HCT116 (cell line): Measurements from ENCODE around the gene CEP162. TPM values are rescaled to one million over a fixed set of nuclear protein-coding genes. Genes with fewer than 3 reads are reported as not detected.

ENCODE experiments used
- ATAC-seq: fragments of 200-7000 bp; cut with Tn5 transposase; 2 replicates; pipeline ENCODE4 v1.9.1; 2020; ENCODE audit warnings: mild to moderate bottlenecking, moderate library complexity
- BruUV-seq: library from RNA; stranded (reverse); fragments of 400-500 nt; replicated peaks from 2 replicates; lab custom pipeline; 2021; lab: Mats Ljungman, UMichigan
- CTCF ChIA-PET: fragments of 300-600 bp; sonication (Branson Sonifier 250); formaldehyde crosslinking; loops from one replicate; lab custom pipeline; 2021; ENCODE audit warnings: antibody characterized with exemption; lab: Charles Lee
- POLR2A ChIA-PET: fragments of 300-600, 350-600 bp; sonication (Branson Sonifier 250); formaldehyde crosslinking; loops from one replicate; lab custom pipeline; 2021; ENCODE audit warnings: antibody characterized with exemption; lab: Charles Lee
- RAD21 ChIA-PET, 2 experiments: fragments of 300-600 bp; sonication (Branson Sonifier 250); formaldehyde crosslinking; loops; one replicate each; lab custom pipeline; 2023; ENCODE audit warnings: low total read pairs in 2 of 2; ENCODE audit not compliant: uncharacterized antibody in 2 of 2, unreplicated experiment in 2 of 2, low non-redundant PET in 1 of 2; lab: Charles Lee
- DNase-seq: peaks from one replicate; pipeline ENCODE4 v3.0.0-alpha.2; 2010; ENCODE audit warnings: low read depth, low spot score
- H2AFZ ChIP-seq: fragments of 200-600 bp; shearing (Covaris generic), sonication (generic); 2 replicates; pipeline ENCODE4 v1.6.1; 2017; ENCODE audit warnings: low read depth, mixed run types, mixed read lengths, antibody characterized with exemption, low read length; ENCODE audit not compliant: poor library complexity, severe bottlenecking
- H3K27ac ChIP-seq: 2 replicates; pipeline ENCODE4 v1.5.1; 2012; ENCODE audit warnings: low read depth, low read length
- H3K27me3 ChIP-seq: fragments of 200-600 bp; sonication (generic); 2 replicates; pipeline ENCODE4 v1.6.1; 2016; ENCODE audit warnings: mixed run types, low read length, mixed read lengths; ENCODE audit not compliant: insufficient read depth
- H3K36me3 ChIP-seq, 2 experiments: fragments of 200-500 bp in 1 of 2; fragments of 200-600 bp in 1 of 2; sonication (Bioruptor generic) in 1 of 2; sonication (generic) in 1 of 2; 2 replicates each; pipeline versions ENCODE4 v1.5.1 to v1.6.1; 2014 to 2016; ENCODE audit warnings: low read length in 2 of 2, inconsistent platforms in 1 of 2, mixed read lengths in 1 of 2, mixed run types in 1 of 2; ENCODE audit not compliant: insufficient read depth in 2 of 2, control insufficient read depth in 1 of 2
- H3K4me1 ChIP-seq, 2 experiments: fragments of 200-600 bp in 1 of 2; sonication (generic) in 1 of 2; 2 replicates each; pipeline versions ENCODE4 v1.5.1 to v1.6.1; 2012 to 2017; ENCODE audit warnings: low read length in 2 of 2, inconsistent platforms in 1 of 2, mild to moderate bottlenecking in 1 of 2, mixed read lengths in 1 of 2, mixed run types in 1 of 2, moderate library complexity in 1 of 2; ENCODE audit not compliant: insufficient read depth in 2 of 2, control insufficient read depth in 1 of 2
- H3K4me2 ChIP-seq: fragments of 200-600 bp; sonication (generic); 2 replicates; pipeline ENCODE4 v1.6.1; 2017; ENCODE audit warnings: mixed run types, low read length, mixed read lengths
- H3K4me3 ChIP-seq, 2 experiments: fragments of 200-600 bp in 1 of 2; sonication (generic) in 1 of 2; replicated peaks in 1 of 2; 2 replicates each; pipeline ENCODE4 v1.5.1; 2011 to 2016; ENCODE audit warnings: low read length in 2 of 2, control low read depth in 1 of 2, low read depth in 1 of 2, mild to moderate bottlenecking in 1 of 2, mixed read lengths in 1 of 2, mixed run types in 1 of 2
- H3K79me2 ChIP-seq: fragments of 200-600 bp; sonication (generic); 2 replicates; pipeline ENCODE4 v1.6.1; 2017; ENCODE audit warnings: mild to moderate bottlenecking, mixed run types, low read length, moderate library complexity, mixed read lengths; ENCODE audit not compliant: insufficient read depth
- H3K9ac ChIP-seq: fragments of 200-600 bp; sonication (generic); 2 replicates; pipeline ENCODE4 v1.6.1; 2016; ENCODE audit warnings: low read length, mixed read lengths
- H3K9me2 ChIP-seq: fragments of 200-600 bp; sonication (generic), shearing (Covaris generic); 2 replicates; pipeline ENCODE4 v1.6.1; 2017; ENCODE audit warnings: mixed run types, mild to moderate bottlenecking, moderate library complexity; ENCODE audit not compliant: insufficient read depth
- H3K9me3 ChIP-seq, 2 experiments: fragments of 200-500 bp in 1 of 2; fragments of 200-600 bp in 1 of 2; sonication (Bioruptor generic) in 1 of 2; sonication (generic) in 1 of 2; 2 replicates each; pipeline ENCODE4 v1.6.1; 2014 to 2017; ENCODE audit warnings: low read length in 2 of 2, mixed read lengths in 2 of 2, inconsistent platforms in 1 of 2, low read depth in 1 of 2, mild to moderate bottlenecking in 1 of 2, mixed run types in 1 of 2, moderate library complexity in 1 of 2; ENCODE audit not compliant: control insufficient read depth in 1 of 2, insufficient read depth in 1 of 2
- H4K20me1 ChIP-seq: fragments of 200-600 bp; sonication (generic), shearing (Covaris generic); 2 replicates; pipeline ENCODE4 v1.6.1; 2017; ENCODE audit warnings: mixed run types, mild to moderate bottlenecking, moderate library complexity; ENCODE audit not compliant: insufficient read depth
- EZH2 ChIP-seq: fragments of 200-600 bp; sonication (generic); IDR thresholded peaks from 2 replicates; pipeline ENCODE4 v1.6.1; 2017; ENCODE audit warnings: antibody characterized with exemption, mixed run types
- EZH2phosphoT487 ChIP-seq: fragments of 200-600 bp; IDR thresholded peaks from 2 replicates; pipeline ENCODE4 v1.6.1; 2018; ENCODE audit warnings: antibody characterized with exemption, borderline replicate concordance
- FOSL1 ChIP-seq: IDR thresholded peaks from 2 replicates; pipeline ENCODE4 v1.6.1; 2012; ENCODE audit warnings: low read depth
- JUND ChIP-seq: IDR thresholded peaks from 2 replicates; pipeline ENCODE4 v1.6.1; 2012
- POLR2A ChIP-seq: IDR thresholded peaks from 2 replicates; pipeline ENCODE4 v1.7.0; 2011; ENCODE audit warnings: borderline replicate concordance; ENCODE audit not compliant: insufficient read depth, insufficient read length; ENCODE audit errors: extremely low read depth
- SIN3A ChIP-seq: IDR thresholded peaks from 2 replicates; pipeline ENCODE4 v1.6.1; 2012; ENCODE audit warnings: low read depth
- SP1 ChIP-seq: IDR thresholded peaks from 2 replicates; pipeline ENCODE4 v1.6.1; 2012; ENCODE audit warnings: low read depth
- TCF7L2 ChIP-seq: IDR thresholded peaks from 2 replicates; pipeline ENCODE4 v1.7.0; 2011; ENCODE audit warnings: borderline replicate concordance, inconsistent platforms; ENCODE audit not compliant: insufficient read depth, insufficient read length; ENCODE audit errors: extremely low read depth
- YY1 ChIP-seq: IDR thresholded peaks from 2 replicates; pipeline ENCODE4 v1.6.1; 2011; ENCODE audit warnings: low read length, low read depth, moderate library complexity, mild to moderate bottlenecking; ENCODE audit not compliant: insufficient replicate concordance; ENCODE audit errors: extremely low read depth
- ZNF274 ChIP-seq: fragments of 200-500 bp; sonication (Bioruptor generic); IDR thresholded peaks from 2 replicates; pipeline ENCODE4 v1.6.1; 2014; ENCODE audit warnings: mild to moderate bottlenecking, low read depth, low read length, inconsistent platforms
- intact Hi-C: fragments of 100-400 bp; cut with micrococcal nuclease; formaldehyde crosslinking; loops from 2 replicates; pipeline ENCODE4 v1.10.0; 2022
- total RNA-seq: library from RNA; stranded (reverse); gene quantifications from one replicate; pipeline ENCODE4 v1.2.1, GENCODE V29; 2021; ENCODE audit not compliant: unreplicated experiment
- TF ChIP-seq, protein P1 (sequence below): IDR thresholded peaks from 2 replicates; pipeline ENCODE4 v1.6.1; 2012
- TF ChIP-seq, protein P2 (sequence below): IDR thresholded peaks from 2 replicates; pipeline ENCODE4 v1.6.1; 2012; ENCODE audit warnings: low read depth

CEP162 gene
- total RNA-seq, 1 experiment from 2014 or later: 5.5 TPM

DNA sequence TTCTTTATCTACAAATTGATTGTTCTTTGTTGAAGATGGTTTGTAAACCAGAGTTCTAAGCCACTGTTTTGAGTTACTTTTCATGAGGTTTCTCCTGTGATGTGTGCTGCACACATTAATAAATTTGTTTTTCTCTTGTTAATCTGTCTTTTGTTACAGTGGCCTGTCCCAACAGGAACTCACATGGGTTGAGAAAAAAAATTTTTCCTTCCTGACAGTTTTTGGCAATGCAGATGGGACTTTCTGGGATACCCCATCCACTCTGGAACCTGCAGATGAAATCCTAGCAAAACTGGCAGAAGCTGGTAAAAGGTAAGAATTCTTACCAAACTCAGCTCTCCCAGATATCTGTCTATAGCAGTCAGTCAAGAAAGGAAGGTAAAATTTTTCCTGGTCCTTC, 88.1 kb downstream of the CEP162 start:
- H4K20me1 ChIP-seq: no peaks in the 10 kb centered on the region
- H3K9ac ChIP-seq: no peak overlapping the region
- intact Hi-C loops: no loop called here
- BruUV-seq: no TSS peak
- H3K79me2 ChIP-seq: no peaks in the 10 kb centered on the region
- no peaks in the 10 kb centered on the region for H3K9me3 ChIP-seq
- H2AFZ ChIP-seq: no peak overlapping the region
- H3K27me3 ChIP-seq: no peaks in the 10 kb centered on the region
- H3K4me3 ChIP-seq: no peak overlapping the region
- no peak for DNase-seq
- peaks cover 0 to 9% of the 10 kb centered on the region in 2 experiments; a peak in 3 of 4 replicates for H3K4me1 ChIP-seq
- ChIA-PET POLR2A (no interaction called here), CTCF (no interaction called here), RAD21 (no interaction called here)
- H3K9me2 ChIP-seq: no peaks in the 10 kb centered on the region
- no peak for ATAC-seq
- H3K36me3 ChIP-seq: no peaks in the 10 kb centered on the region
- no peak overlapping the region for H3K27ac ChIP-seq
- H3K4me2 ChIP-seq: no peak overlapping the region
- TF ChIP-seq EZH2phosphoT487 (no peak), ZNF274 (no peak), YY1 (no peak)
- TF ChIP-seq, protein P1, sequence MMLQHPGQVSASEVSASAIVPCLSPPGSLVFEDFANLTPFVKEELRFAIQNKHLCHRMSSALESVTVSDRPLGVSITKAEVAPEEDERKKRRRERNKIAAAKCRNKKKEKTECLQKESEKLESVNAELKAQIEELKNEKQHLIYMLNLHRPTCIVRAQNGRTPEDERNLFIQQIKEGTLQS: no peak
- TF ChIP-seq, all 23 proteins: peak for 0

DNA sequence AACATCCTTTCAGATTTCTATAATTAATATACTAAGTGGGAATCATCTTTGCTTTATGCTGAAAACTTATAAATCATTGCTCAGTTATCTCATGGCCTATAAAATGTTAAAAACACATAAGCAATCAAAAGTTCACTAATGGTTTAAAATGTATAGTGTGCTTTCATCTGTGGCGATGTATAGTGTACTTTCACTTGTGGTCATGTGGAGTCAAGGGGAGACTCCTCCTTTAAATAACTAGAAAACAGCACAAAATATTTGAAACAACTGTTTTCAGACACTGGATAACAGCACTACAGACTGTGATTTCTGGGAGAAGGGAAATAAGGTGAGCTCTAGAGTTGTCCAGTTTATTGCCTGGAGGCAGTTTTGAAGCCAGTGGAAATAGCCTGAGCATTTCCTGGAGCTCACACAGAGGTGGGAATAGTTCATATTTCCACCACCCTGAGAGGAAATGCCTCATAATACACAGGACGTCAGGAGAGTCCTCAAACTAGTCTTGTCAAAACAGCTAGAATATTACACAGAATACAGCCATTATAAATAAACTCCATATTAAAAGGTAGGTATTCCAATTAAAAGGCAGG, 89.4 kb downstream of the CEP162 start:
- ATAC-seq (no peak), DNase-seq (no peak)
- no TSS peak for BruUV-seq
- no peak overlapping the region for H3K4me3 ChIP-seq
- no peak overlapping the region for H3K27ac ChIP-seq
- H3K79me2 ChIP-seq: no peaks in the 10 kb centered on the region
- H3K4me1 ChIP-seq: peaks cover 0 to 9% of the 10 kb centered on the region in 2 experiments; a peak in 3 of 4 replicates
- H3K36me3 ChIP-seq: no peaks in the 10 kb centered on the region
- no peaks in the 10 kb centered on the region for H3K27me3 ChIP-seq
- H4K20me1 ChIP-seq: no peaks in the 10 kb centered on the region
- H3K9me2 ChIP-seq: no peaks in the 10 kb centered on the region
- intact Hi-C loops: no loop called here
- TF ChIP-seq FOSL1: no peak
- TF ChIP-seq SIN3A: no peak
- no peak for TF ChIP-seq JUND
- TF ChIP-seq ZNF274: no peak
- no peak for TF ChIP-seq SP1
- TF ChIP-seq EZH2phosphoT487: no peak
- no peak for TF ChIP-seq EZH2
- TF ChIP-seq TCF7L2: no peak
- no peak for TF ChIP-seq POLR2A
- TF ChIP-seq, protein P2, sequence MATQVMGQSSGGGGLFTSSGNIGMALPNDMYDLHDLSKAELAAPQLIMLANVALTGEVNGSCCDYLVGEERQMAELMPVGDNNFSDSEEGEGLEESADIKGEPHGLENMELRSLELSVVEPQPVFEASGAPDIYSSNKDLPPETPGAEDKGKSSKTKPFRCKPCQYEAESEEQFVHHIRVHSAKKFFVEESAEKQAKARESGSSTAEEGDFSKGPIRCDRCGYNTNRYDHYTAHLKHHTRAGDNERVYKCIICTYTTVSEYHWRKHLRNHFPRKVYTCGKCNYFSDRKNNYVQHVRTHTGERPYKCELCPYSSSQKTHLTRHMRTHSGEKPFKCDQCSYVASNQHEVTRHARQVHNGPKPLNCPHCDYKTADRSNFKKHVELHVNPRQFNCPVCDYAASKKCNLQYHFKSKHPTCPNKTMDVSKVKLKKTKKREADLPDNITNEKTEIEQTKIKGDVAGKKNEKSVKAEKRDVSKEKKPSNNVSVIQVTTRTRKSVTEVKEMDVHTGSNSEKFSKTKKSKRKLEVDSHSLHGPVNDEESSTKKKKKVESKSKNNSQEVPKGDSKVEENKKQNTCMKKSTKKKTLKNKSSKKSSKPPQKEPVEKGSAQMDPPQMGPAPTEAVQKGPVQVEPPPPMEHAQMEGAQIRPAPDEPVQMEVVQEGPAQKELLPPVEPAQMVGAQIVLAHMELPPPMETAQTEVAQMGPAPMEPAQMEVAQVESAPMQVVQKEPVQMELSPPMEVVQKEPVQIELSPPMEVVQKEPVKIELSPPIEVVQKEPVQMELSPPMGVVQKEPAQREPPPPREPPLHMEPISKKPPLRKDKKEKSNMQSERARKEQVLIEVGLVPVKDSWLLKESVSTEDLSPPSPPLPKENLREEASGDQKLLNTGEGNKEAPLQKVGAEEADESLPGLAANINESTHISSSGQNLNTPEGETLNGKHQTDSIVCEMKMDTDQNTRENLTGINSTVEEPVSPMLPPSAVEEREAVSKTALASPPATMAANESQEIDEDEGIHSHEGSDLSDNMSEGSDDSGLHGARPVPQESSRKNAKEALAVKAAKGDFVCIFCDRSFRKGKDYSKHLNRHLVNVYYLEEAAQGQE: no peak
- H3K4me2 ChIP-seq: no peak overlapping the region
- ChIA-PET POLR2A (no interaction called here), RAD21 (no interaction called here), CTCF (no interaction called here)
- no peaks in the 10 kb centered on the region for H3K9me3 ChIP-seq
- no peak overlapping the region for H2AFZ ChIP-seq
- H3K9ac ChIP-seq: no peak overlapping the region
